Measurements from ENCODE around the gene TSFM.
A peak's percentile ranks its signal among the peaks of the same experiment; 100 is the strongest.

TSFM gene

DNA sequence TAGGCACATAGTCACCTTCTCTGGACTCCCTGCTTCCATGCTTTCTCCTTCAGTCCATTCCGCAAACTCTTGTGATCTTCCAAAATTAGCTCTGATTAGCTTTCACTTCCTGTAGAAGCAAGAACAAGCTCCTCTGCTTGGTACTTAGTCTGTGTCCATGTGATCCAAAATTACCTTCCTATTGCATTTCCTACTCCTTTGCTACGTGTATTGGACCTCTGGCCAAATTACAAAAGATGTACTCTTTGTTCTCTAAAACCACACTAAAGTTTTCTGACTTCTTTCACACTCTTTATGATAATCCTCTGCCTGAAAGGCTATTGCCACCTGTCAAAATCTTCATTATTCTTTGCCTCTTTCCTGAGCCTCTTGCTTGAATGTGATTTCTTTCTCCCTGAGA, 786 bp upstream of the TSFM start:
- H3K9me3 ChIP-seq (ENCODE audit: low read length) = no peaks in the 10 kb centered on the region
- no peak overlapping the region for H3K4me3 ChIP-seq (ENCODE audit: low read length)
- H3K4me1 ChIP-seq (ENCODE audit: insufficient read depth, low read length) = peaks cover 5% of the 10 kb centered on the region
- no peak overlapping the region for H2AFZ ChIP-seq (ENCODE audit: low read depth, low read length)
- H3K27me3 ChIP-seq (ENCODE audit: insufficient read depth, low read length) = no peaks in the 10 kb centered on the region
- H3K36me3 ChIP-seq (ENCODE audit: insufficient read depth, low read length) = peaks cover 23% of the 10 kb centered on the region

DNA sequence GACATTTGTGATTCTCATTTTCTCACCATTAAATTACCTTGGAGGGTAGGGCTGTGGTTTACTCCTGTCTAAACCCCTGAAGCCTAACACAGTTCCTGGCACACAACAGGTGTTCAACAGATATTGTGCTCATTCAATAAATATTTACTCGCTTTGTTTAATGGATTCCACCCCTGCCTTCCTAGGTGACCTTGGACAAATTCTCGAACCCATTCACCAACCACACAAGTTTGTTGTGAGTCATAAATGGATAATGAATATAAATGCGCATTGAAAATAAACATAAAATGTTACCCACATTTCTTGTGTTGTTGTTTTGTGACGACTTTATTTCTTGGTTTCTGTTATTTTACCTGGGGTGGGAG, 362 bp upstream of the TSFM start:
- peaks cover 5% of the 10 kb centered on the region for H3K4me1 ChIP-seq (ENCODE audit: insufficient read depth, low read length)
- no peaks in the 10 kb centered on the region for H3K9me3 ChIP-seq (ENCODE audit: low read length)
- H2AFZ ChIP-seq (ENCODE audit: low read depth, low read length) = no peak overlapping the region
- H3K4me3 ChIP-seq (ENCODE audit: low read length) = peak overlapping the region; percentile 94
- peaks cover 28% of the 10 kb centered on the region for H3K36me3 ChIP-seq (ENCODE audit: insufficient read depth, low read length)
- H3K27me3 ChIP-seq (ENCODE audit: insufficient read depth, low read length) = no peaks in the 10 kb centered on the region

DNA sequence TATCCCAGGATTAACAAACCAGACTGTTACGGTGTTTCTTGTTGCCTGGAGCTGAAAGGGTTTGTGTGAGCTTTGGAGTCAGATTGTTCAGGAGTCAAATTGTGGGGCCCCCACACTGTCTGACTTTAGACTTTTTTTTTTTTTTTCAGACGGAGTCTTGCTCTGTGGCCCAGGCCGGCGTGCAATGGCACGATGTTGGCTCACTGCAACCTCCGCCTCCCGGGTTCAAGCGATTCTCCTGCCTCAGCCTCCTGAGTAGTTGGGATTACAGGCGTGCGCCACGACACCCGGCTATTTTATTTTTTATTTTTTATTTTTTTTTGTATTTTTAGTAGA, 847 bp downstream of the TSFM start:
- H3K27me3 ChIP-seq (ENCODE audit: insufficient read depth, low read length) = no peaks in the 10 kb centered on the region
- no peak overlapping the region for H2AFZ ChIP-seq (ENCODE audit: low read depth, low read length)
- peak overlapping the region; percentile 94 for H3K4me3 ChIP-seq (ENCODE audit: low read length)
- no peaks in the 10 kb centered on the region for H3K9me3 ChIP-seq (ENCODE audit: low read length)
- H3K4me1 ChIP-seq (ENCODE audit: insufficient read depth, low read length) = peaks cover 5% of the 10 kb centered on the region
- H3K36me3 ChIP-seq (ENCODE audit: insufficient read depth, low read length) = peaks cover 31% of the 10 kb centered on the region

DNA sequence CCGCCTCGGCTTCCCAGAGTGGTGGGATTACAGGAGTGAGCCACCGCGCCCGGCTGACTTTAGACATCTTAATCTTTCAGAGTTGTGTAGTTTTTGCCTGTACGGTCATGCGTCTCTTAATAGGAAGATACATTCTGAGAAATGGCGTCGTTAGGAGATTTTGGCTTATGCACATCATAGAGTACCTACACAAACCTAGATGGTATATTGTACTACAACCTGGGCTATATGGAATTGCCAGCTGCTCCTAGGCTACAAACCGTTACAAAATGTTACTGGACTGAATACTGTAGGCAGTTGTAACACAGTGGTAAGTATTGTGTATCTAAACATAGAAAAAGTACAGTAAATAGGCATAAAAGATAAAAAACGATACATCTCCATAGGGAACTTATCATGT, 1.3 kb downstream of the TSFM start:
- H3K4me3 ChIP-seq (ENCODE audit: low read length) = peak overlapping the region; percentile 4
- peaks cover 32% of the 10 kb centered on the region for H3K36me3 ChIP-seq (ENCODE audit: insufficient read depth, low read length)
- no peak overlapping the region for H2AFZ ChIP-seq (ENCODE audit: low read depth, low read length)
- H3K9me3 ChIP-seq (ENCODE audit: low read length) = no peaks in the 10 kb centered on the region
- peaks cover 5% of the 10 kb centered on the region for H3K4me1 ChIP-seq (ENCODE audit: insufficient read depth, low read length)
- no peaks in the 10 kb centered on the region for H3K27me3 ChIP-seq (ENCODE audit: insufficient read depth, low read length)

DNA sequence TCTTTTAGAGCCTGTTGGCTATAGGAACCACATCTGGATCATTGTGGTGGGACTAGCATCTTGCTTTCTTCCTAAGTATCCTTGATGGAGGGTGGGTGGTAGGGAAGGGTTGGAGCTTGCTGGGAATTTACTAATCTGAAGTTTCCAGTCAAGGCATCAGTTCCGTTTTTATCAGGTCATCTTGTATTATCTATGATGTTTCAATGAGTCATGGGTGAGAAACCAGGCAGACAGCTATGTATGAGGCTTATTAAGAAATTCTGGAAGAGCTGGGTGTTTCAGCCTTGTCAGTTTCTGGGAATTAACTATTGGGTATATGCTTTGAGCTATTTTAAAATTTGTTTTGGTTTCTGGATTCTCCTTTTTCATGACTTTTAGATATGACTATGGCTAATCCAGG, 11.3 kb downstream of the TSFM start:
- Histone ChIP-seq H3K36me3 (ENCODE audit: insufficient read depth, low read length) (peaks cover 76% of the 10 kb centered on the region), H2AFZ (ENCODE audit: low read depth, low read length) (no peak overlapping the region), H3K4me3 (ENCODE audit: low read length) (no peak overlapping the region), H3K27me3 (ENCODE audit: insufficient read depth, low read length) (no peaks in the 10 kb centered on the region), H3K4me1 (ENCODE audit: insufficient read depth, low read length) (no peaks in the 10 kb centered on the region), H3K9me3 (ENCODE audit: low read length) (no peaks in the 10 kb centered on the region)

DNA sequence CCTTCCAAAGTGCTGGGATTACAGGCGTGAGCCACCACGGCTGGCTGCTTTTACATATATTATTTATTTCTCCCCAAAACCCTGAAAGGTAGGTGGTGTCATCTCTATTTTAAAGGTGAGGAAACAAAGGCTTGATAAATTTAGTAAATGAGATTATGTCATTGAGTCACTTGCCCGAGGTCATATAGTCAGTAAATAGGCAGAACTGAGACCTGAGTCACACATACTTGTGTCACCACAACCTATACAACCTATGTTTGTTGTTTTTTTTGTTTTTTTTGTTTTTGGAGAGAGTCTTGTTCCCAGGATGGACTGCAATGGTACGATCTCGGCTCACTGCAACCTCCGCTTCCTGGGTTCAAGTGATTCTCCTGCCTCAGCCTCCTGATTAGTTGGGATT, 12.8 kb downstream of the TSFM start:
- H3K4me3 ChIP-seq (ENCODE audit: low read length) = no peak overlapping the region
- no peaks in the 10 kb centered on the region for H3K27me3 ChIP-seq (ENCODE audit: insufficient read depth, low read length)
- no peaks in the 10 kb centered on the region for H3K9me3 ChIP-seq (ENCODE audit: low read length)
- no peaks in the 10 kb centered on the region for H3K4me1 ChIP-seq (ENCODE audit: insufficient read depth, low read length)
- no peak overlapping the region for H2AFZ ChIP-seq (ENCODE audit: low read depth, low read length)
- H3K36me3 ChIP-seq (ENCODE audit: insufficient read depth, low read length) = peaks cover 73% of the 10 kb centered on the region

DNA sequence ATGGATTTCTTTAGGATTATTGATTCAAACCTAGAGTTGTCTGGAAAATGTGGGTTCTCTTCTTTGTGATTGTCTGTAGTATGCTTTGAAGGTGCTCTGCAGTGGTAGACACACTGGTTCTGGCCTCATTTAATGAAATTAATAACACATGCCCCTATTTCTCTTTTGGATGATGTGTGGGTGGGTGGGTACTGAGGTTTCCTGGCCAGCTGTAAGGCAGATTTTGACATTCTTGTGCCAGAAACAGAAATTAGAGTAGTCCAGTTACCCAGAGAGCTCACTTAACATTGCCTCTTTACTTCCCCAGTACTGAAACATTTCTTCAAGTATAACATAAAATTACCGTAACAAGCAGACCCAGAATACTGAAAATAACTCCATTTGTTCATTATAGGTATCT, 14.4 kb downstream of the TSFM start:
- no peak overlapping the region for H3K4me3 ChIP-seq (ENCODE audit: low read length)
- H3K36me3 ChIP-seq (ENCODE audit: insufficient read depth, low read length) = peaks cover 71% of the 10 kb centered on the region
- no peak overlapping the region for H2AFZ ChIP-seq (ENCODE audit: low read depth, low read length)
- no peaks in the 10 kb centered on the region for H3K27me3 ChIP-seq (ENCODE audit: insufficient read depth, low read length)
- no peaks in the 10 kb centered on the region for H3K4me1 ChIP-seq (ENCODE audit: insufficient read depth, low read length)
- no peaks in the 10 kb centered on the region for H3K9me3 ChIP-seq (ENCODE audit: low read length)

DNA sequence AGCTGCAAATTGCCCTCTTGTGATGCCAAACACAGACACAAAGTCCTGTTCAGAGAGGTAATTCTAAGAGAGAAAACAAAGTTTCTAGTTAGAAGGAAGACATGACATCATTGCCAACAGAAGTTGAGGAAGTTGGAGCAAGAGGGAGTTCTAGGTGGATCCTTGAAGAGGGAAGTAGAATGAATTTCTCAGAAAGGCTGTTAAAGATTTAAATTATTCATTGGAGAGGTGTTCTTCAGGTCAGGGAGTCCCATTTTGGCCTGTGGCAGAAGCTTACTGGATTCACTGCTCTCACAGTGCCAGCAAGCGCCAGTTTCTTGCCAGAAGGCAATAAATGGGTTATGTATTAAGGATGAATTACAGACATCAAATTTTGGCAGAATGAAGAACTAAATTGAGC, 15.3 kb downstream of the TSFM start:
- peaks cover 70% of the 10 kb centered on the region for H3K36me3 ChIP-seq (ENCODE audit: insufficient read depth, low read length)
- H3K27me3 ChIP-seq (ENCODE audit: insufficient read depth, low read length) = no peaks in the 10 kb centered on the region
- no peak overlapping the region for H3K4me3 ChIP-seq (ENCODE audit: low read length)
- H3K4me1 ChIP-seq (ENCODE audit: insufficient read depth, low read length) = no peaks in the 10 kb centered on the region
- H3K9me3 ChIP-seq (ENCODE audit: low read length) = no peaks in the 10 kb centered on the region
- H2AFZ ChIP-seq (ENCODE audit: low read depth, low read length) = no peak overlapping the region

DNA sequence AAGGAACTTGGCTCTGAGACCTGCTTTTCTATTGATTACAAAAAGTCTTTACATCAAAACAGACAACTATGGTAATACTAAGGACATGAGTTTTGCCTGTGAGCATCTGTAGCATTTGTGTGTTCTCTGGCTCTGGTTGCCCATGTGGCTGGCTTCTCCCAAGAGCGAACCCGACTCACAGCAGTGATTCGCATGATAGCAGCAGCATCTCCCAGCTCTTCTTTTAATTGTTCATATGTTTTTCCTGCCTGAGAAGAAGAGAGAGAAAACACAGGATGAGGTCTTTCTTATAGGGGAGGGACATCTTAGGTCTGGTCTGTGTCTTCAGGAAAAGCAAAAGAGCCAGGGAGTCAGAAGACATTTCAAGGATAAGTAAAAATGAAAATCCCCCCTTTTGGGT, 18.4 kb downstream of the TSFM start:
- Histone ChIP-seq H3K4me3 (ENCODE audit: low read length) (no peak overlapping the region), H3K36me3 (ENCODE audit: insufficient read depth, low read length) (peaks cover 49% of the 10 kb centered on the region), H3K9me3 (ENCODE audit: low read length) (no peaks in the 10 kb centered on the region), H3K4me1 (ENCODE audit: insufficient read depth, low read length) (no peaks in the 10 kb centered on the region), H2AFZ (ENCODE audit: low read depth, low read length) (no peak overlapping the region), H3K27me3 (ENCODE audit: insufficient read depth, low read length) (no peaks in the 10 kb centered on the region)

DNA sequence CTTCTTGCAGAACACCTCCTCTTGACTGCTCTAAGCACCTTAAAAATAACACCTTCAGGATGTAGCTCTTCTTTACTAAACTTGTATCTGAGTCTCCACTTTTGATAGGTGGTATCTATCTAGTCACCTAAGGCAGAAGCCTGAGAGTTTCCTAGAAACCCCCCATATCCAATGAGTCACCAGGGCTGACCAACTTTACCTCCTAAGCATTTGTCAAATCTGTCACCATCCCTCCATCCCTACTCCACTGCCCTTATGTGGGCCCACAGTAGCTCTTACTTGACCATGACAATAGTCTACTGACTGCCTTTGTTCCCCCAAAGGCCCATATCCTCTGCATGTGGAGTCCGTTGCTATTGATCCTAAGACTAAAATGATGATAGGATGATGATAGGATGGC, 20.0 kb downstream of the TSFM start:
- Histone ChIP-seq H2AFZ (ENCODE audit: low read depth, low read length) (no peak overlapping the region), H3K9me3 (ENCODE audit: low read length) (no peaks in the 10 kb centered on the region), H3K36me3 (ENCODE audit: insufficient read depth, low read length) (peaks cover 44% of the 10 kb centered on the region), H3K4me3 (ENCODE audit: low read length) (no peak overlapping the region), H3K4me1 (ENCODE audit: insufficient read depth, low read length) (no peaks in the 10 kb centered on the region), H3K27me3 (ENCODE audit: insufficient read depth, low read length) (no peaks in the 10 kb centered on the region)

DNA sequence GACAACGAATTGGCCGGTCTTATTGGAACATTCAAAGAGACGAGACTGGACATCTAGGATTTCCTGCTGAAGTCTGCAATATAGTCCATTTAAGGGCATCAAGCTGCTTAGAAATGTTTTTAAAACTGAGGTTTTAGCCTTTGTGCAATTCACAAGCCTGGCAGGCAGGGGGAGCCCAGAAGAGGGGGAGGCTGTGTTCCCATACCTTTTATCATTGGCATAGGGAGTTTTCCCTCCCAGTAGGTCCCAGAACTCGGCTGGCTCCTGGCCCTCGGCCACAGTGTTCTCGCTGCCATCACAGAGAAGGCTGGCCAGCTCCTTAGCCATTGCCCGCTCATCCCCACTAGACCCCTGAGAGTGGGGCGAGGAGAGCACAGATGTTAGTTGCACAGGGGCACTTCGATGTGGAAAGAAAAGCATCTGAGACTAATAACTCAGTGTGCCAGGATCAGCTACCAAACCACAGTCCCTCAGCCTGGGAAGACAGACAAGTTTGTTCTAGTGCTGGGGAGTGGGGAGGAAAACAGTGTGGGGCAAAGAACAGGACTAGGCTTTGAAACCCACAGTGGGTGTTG, 20.8 kb downstream of the TSFM start:
- Histone ChIP-seq H3K36me3 (ENCODE audit: insufficient read depth, low read length) (peaks cover 46% of the 10 kb centered on the region), H3K9me3 (ENCODE audit: low read length) (no peaks in the 10 kb centered on the region), H2AFZ (ENCODE audit: low read depth, low read length) (no peak overlapping the region), H3K4me1 (ENCODE audit: insufficient read depth, low read length) (no peaks in the 10 kb centered on the region), H3K27me3 (ENCODE audit: insufficient read depth, low read length) (no peaks in the 10 kb centered on the region), H3K4me3 (ENCODE audit: low read length) (no peak overlapping the region)

DNA sequence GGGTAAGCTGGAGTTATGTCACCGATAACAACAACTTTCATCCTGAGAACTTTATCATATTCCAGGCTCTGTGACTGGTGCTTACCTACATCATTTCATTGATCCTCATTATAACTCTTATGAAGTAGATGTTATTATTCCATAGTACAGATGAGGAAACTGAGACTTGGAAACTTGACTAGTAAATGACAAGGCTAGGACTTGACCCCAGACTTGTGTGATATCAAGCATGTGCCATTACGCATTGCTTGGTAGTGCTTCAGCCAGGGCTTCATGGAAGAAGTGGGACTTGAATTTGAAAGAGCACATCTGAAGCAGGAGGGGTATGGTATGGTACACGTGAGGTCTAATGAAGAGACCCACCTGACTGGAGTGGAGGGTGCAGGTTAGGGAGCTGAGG, 24.1 kb downstream of the TSFM start:
- Histone ChIP-seq H3K9me3 (ENCODE audit: low read length) (no peaks in the 10 kb centered on the region), H3K27me3 (ENCODE audit: insufficient read depth, low read length) (no peaks in the 10 kb centered on the region), H3K4me3 (ENCODE audit: low read length) (no peak overlapping the region), H3K4me1 (ENCODE audit: insufficient read depth, low read length) (no peaks in the 10 kb centered on the region), H3K36me3 (ENCODE audit: insufficient read depth, low read length) (peaks cover 47% of the 10 kb centered on the region), H2AFZ (ENCODE audit: low read depth, low read length) (no peak overlapping the region)

DNA sequence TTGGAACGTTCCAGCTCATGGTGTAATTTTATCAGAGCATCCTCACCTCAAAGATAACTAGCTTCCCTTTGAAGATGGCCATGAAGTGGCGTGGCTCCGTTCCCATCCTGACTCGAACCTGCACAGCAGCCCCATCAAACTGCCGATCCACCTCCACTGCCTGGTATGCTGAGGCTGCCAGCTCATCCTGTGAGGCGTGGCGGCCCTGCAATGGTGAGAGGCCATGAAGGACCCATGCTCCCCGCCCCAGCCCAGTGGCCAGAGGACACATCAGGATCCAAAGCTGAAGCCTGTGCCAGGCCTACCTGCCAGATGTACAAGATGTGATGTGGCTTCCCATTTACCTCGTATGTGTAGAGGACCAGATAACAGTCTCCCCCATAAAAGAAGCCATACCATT, 24.7 kb downstream of the TSFM start:
- Histone ChIP-seq H3K9me3 (ENCODE audit: low read length) (no peaks in the 10 kb centered on the region), H3K27me3 (ENCODE audit: insufficient read depth, low read length) (no peaks in the 10 kb centered on the region), H2AFZ (ENCODE audit: low read depth, low read length) (no peak overlapping the region), H3K36me3 (ENCODE audit: insufficient read depth, low read length) (peaks cover 41% of the 10 kb centered on the region), H3K4me3 (ENCODE audit: low read length) (no peak overlapping the region), H3K4me1 (ENCODE audit: insufficient read depth, low read length) (no peaks in the 10 kb centered on the region)

DNA sequence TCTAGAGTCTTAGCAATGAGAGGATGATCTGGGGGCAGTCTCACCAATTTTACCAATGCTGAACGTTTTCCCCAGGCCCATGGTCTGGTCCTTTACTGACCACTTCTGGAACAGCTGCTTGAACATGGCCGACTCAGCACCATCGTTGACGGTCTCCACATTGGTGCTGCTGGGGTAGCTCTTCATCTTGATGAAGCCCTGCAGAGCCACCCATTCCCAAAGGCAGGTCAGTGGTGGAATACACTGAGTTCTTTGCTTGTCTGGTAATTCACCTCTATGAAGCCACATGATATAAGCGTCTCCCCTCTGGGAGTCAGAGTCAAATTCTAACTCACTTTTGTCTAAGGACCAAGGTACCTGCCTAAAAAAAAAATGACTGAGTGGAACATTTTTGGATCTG, 25.8 kb downstream of the TSFM start:
- no peaks in the 10 kb centered on the region for H3K27me3 ChIP-seq (ENCODE audit: insufficient read depth, low read length)
- no peaks in the 10 kb centered on the region for H3K4me1 ChIP-seq (ENCODE audit: insufficient read depth, low read length)
- H3K36me3 ChIP-seq (ENCODE audit: insufficient read depth, low read length) = peaks cover 43% of the 10 kb centered on the region
- no peaks in the 10 kb centered on the region for H3K9me3 ChIP-seq (ENCODE audit: low read length)
- no peak overlapping the region for H2AFZ ChIP-seq (ENCODE audit: low read depth, low read length)
- no peak overlapping the region for H3K4me3 ChIP-seq (ENCODE audit: low read length)
